ENCODE data around the gene FAM177A1.
"Not testable (repeated sequence)": the region's sequence is repeated elsewhere in the genome, so short reads cannot be mapped to it uniquely, and the experiment has no call there.

- TF ChIP-seq CTCF (IDR thresholded peaks at IDR 0.05; ENCODE audit: low read length); EZH2 (IDR thresholded peaks at IDR 0.05; ENCODE audit: borderline replicate concordance, low read length): not testable (repeated sequence)
Measured at GRCh38 chr14:35065731-35066130, 19.7 kb downstream of the FAM177A1 start.

Data from OCI-LY1 (cell line).